D721Med (cell line): ENCODE measurements around the gene TMEM150C.

Source experiments
- DNase-seq: peaks from one replicate; pipeline ENCODE4 v3.0.0; 2011; ENCODE audit warnings: low spot score; ENCODE audit not compliant: insufficient read length
- FAIRE-seq: peaks from 2 replicates; lab custom pipeline; 2011; peaks lifted over from hg19 to GRCh38; lab: Jason Lieb, UNC
- TF ChIP-seq, protein P1 (sequence below): IDR thresholded peaks from 2 replicates; pipeline ENCODE4 v1.5.1; 2012; ENCODE audit warnings: mild to moderate bottlenecking, control low read depth; ENCODE audit not compliant: insufficient read depth; ENCODE audit errors: missing control alignments

Gene TMEM150C

DNA sequence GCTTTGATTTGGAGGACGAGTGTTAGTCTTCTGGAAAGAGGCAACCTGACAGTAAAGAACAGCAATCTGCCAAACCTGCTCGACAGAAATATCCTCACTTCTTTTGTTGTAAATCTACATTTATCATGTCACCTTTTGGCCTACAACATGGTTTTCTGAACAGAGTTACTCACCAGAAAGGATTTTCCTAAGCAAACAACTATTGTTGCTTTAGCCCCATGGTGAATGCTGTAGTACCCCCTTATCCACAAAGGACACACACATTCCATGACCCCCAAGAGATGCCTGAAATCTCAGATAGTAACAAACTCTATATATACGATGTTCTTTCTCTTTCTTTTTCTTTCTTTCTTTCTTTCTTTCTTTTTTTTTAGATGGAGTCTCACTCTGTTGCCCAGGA is 42.7 kb downstream of the TMEM150C start:
- TF ChIP-seq, protein P1, sequence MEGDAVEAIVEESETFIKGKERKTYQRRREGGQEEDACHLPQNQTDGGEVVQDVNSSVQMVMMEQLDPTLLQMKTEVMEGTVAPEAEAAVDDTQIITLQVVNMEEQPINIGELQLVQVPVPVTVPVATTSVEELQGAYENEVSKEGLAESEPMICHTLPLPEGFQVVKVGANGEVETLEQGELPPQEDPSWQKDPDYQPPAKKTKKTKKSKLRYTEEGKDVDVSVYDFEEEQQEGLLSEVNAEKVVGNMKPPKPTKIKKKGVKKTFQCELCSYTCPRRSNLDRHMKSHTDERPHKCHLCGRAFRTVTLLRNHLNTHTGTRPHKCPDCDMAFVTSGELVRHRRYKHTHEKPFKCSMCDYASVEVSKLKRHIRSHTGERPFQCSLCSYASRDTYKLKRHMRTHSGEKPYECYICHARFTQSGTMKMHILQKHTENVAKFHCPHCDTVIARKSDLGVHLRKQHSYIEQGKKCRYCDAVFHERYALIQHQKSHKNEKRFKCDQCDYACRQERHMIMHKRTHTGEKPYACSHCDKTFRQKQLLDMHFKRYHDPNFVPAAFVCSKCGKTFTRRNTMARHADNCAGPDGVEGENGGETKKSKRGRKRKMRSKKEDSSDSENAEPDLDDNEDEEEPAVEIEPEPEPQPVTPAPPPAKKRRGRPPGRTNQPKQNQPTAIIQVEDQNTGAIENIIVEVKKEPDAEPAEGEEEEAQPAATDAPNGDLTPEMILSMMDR: no peak
- FAIRE-seq (no peak), DNase-seq (no peak)

DNA sequence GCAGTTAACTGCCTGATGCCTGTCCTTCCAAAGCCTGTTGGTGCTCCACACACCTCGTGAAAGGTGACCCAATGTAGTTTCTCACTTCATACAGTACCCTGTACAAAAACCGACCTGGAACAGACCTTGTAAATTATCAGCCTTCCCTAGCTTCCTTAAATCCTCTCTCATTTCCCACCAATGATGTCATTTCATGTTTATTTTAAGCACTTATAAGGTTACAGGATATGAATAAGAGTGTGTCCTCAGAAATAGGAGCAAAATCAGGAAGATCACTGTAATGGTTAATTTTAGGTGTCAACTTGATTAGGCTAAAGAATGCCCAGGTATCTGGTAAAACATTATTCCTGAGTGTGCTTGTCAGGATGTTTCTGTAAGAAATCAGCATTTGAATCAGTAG is 44.7 kb downstream of the TMEM150C start:
- no peak for DNase-seq
- TF ChIP-seq, protein P1: no peak
- FAIRE-seq: no peak

DNA sequence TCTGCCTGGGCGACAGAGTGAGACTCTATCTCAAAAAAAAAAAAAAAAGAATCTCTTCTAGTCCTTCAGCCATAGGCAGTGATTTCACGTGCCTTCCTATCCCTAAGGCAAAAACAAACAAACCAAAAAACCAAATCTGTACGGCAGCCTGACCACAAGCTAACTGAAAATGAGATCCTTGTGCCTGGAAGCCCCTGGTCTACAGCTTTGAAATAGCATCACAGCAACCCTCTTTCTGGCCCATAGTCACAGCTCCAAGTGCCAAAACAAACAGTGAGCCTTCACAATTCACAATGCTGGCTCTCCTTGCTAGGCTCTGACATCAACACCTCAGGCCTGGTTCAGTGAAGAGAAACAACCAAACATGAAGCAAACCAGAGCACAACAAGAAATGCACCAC is 46.1 kb downstream of the TMEM150C start:
- TF ChIP-seq, protein P1: no peak
- FAIRE-seq: no peak
- no peak for DNase-seq

DNA sequence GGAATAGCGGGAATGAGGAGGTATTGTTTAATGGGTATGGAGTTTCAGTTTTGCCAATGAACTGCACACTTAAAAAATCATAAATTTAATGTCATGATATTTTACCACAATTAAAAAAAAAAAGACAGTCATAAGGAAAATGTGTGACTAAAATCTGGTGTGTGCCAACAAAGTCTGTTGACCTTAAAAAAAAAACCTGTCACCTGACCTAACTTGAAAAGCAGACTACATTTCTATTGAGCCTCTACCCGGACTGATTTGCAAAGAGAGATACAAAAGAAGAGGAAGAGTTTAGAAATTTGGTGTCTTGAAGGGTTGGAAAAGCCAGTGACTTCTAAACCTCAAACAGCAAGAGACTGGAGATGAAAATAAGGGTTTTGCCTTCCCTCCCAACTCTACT is 48.4 kb downstream of the TMEM150C start:
- TF ChIP-seq, protein P1: no peak
- DNase-seq (no peak), FAIRE-seq (no peak)

DNA sequence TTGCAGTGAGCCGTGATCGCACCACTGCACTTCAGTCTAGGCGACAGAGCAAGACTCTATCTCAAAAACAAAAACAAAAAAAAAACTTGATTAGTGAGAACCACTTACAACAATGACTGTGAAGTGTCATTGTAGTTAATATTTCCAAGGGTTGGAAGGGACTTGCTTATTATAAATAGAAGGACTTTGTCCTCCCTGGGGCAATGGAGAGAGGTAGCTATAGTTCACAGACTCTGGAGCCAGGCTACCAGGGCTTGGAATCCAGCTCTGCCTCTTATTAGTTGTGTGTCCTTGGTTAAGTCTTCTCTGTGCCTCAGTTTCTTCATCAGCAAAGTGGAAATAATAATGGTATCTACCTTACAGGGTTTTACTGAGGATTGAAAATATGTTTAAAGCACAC is 51.6 kb downstream of the TMEM150C start:
- DNase-seq: no peak
- TF ChIP-seq, protein P1: no peak
- no peak for FAIRE-seq

DNA sequence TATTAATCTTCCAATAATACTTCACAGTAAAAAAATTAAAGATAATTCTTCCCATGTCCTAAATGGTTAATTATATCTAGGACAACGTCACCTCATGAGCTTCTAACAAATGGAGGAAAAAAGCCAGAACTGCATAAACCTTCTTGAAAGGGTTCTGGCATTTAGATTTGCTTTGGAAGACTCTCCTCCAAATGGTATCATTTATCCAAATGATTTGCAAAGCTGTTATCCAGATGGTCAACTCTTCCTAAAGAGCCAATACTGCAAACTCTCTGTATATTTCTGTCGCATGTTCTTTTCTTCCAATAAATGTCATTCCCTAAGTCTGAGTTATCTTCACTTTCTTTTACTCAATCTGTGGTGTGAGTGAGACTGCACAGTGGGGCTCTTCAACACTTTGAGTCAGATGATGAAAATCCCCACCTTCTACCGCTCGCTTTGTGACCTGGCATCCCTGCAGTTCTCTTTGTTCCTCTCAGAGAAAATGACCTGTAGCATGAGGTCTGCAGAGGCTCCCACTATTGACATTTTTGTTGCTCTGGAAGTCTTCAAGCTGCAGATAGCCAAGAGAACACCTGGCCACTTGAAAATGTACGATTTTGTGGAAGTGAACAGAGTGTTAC is 52.9 kb downstream of the TMEM150C start:
- FAIRE-seq: no peak
- DNase-seq: no peak
- TF ChIP-seq, protein P1: no peak

DNA sequence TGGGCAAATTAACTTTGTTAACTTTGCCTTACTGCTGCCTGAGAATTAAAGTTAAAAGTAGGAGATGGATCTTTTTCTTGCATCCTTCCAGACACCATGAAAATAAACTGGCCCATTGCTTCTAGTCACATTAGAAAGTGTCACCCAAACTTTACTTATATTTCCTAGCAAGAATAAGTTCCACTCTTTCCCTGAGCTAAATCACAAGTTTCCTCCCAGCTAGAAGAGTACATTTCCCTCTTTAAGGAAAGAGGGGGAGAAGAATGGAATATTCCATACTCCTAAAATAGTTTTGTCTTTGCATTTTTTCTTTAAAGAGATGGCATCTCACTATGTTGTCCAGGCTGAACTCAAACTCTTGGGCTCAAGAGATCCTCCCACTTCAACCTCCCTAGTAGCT is 53.8 kb downstream of the TMEM150C start:
- no peak for DNase-seq
- TF ChIP-seq, protein P1: no peak
- FAIRE-seq: no peak
